Measurements from ENCODE around the gene TP53TG3B. TPM values are rescaled to one million over a fixed set of nuclear protein-coding genes. Genes with fewer than 3 reads are reported as not detected.
"Not testable (repeated sequence)": the region's sequence is repeated elsewhere in the genome, so short reads cannot be mapped to it uniquely, and the experiment has no call there.

TP53TG3B gene, protein sequence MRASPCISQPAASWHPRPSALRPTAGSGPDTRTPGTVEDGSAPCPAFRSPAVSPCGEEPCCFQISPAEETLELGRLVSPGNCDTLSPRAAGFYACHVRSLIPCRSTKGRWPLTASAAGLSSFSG
- not detected for total RNA-seq
- long read RNA-seq, result 0 reads

DNA sequence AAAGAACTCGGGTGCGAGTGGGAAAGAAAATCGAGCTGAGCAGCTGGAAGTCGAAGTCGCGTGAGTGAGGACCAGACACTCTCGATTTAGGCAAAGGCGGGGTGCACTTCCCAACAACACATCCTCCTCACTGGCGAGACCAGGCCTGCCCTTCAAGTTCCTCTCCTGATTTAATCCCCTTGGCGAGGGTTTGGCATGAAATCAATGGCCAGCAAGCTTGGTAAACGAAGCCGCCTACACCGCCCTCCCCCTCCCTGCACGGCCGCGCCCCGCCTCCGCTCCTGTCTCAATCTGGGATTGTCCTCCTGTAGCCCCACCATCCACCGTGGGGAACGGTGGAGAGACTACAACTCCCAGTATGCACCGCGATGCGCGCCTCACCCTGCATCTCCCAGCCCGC lies at the start of gene TP53TG3B:
Gene TP53TG3B (plus strand): TSS at position 301 of the 400 bp plus-strand sequence. CDS start 68 bp downstream, at position 369.
- DNase-seq (ENCODE audit: missing footprints); intact Hi-C loops (cut with DNase I); ATAC-seq: not testable (repeated sequence)

DNA sequence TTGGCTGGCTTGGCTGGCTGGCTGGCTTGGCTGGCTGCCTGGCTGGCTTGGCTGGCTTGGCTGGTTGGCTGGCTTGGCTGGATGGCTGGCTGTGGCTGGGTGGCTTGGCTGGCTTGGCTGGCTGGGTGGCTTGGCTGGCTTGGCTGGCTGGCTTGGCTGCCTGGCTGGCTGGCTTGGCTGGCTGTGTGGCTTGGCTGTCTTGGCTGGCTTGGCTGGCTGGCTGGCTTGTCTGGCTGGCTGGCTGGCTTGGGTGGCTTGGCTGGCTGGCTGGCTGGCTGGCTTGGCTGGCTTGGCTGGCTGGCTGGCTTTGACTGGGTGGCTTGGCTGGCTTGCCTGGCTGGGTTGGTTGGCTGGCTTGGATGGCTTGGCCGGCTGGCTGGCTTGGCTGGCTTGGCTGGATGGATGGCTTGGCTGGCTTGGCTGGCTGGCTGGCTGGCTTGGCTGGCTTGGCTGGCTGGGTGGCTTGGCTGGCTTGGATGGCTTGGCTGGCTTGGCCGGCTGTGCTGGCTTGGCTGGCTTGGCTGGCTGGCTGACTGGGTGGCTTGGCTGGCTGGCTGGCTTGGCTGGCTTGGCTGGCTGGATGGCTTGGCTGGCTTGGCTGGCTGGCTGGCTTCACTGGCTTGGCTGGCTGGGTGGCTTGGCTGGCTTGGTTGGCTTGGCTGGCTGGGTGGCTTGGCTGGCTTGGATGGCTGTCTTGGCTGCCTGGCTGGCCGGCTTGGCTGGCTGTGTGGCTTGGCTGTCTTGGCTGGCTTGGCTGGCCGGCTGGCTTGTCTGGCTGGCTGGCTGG lies 24.2 kb upstream of the TP53TG3B start:
- ATAC-seq; intact Hi-C loops (cut with DNase I): not testable (repeated sequence)
- peak; percentile 87 for DNase-seq (ENCODE audit: missing footprints)

DNA sequence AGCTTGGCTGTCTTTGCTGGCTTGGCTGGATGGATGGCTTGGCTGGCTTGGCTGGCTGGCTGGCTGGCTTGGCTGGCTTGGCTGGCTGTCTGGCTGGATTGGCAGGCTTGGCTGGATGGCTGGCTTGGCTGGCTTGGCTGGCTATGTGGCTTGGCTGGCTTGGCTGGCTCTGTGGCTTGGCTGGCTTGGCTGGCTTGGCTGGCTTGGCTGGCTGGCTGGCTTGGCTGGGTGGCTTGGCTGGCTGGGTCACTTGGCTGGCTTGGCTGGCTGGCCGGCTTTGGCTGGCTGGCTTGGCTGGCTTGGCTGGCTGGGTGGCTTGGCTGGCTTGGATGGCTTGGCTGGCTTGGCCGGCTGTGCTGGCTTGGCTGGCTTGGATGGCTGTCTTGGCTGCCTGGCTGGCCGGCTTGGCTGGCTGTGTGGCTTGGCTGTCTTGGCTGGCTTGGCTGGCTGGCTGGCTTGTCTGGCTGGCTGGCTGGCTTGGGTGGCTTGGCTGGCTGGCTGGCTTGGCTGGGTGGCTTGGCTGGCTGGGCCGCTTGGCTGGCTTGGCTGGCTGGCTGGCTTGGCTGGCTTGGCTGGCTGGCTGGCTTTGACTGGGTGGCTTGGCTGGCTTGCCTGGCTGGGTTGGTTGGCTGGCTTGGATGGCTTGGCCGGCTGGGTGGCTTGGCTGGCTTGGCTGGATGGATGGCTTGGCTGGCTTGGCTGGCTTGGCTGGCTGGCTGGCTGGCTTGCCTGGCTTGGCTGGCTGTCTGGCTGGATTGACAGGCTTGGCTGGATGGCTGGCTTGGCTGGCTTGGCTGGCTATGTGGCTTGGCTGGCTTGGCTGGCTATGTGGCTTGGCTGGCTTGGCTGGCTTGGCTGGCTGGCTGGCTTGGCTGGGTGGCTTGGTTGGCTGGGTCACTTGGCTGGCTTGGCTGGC lies 22.8 kb upstream of the TP53TG3B start:
- intact Hi-C loops (cut with DNase I); ATAC-seq: not testable (repeated sequence)
- peak; percentile 88 for DNase-seq (ENCODE audit: missing footprints)

DNA sequence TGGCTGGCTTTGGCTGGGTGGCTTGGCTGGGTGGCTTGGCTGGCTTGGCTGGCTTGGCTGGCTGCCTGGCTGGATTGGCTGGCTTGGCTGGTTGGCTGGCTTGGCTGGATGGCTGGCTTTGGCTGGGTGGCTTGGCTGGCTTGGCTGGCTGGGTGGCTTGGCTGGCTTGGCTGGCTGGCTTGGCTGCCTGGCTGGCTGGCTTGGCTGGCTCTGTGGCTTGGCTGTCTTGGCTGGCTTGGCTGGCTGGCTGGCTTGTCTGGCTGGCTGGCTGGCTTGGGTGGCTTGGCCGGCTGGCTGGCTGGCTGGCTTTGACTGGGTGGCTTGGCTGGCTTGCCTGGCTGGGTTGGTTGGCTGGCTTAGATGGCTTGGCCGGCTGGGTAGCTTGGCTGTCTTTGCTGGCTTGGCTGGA lies 22.1 kb upstream of the TP53TG3B start:
- intact Hi-C loops (cut with DNase I); ATAC-seq: not testable (repeated sequence)
- DNase-seq (ENCODE audit: missing footprints), result peak; percentile 82

DNA sequence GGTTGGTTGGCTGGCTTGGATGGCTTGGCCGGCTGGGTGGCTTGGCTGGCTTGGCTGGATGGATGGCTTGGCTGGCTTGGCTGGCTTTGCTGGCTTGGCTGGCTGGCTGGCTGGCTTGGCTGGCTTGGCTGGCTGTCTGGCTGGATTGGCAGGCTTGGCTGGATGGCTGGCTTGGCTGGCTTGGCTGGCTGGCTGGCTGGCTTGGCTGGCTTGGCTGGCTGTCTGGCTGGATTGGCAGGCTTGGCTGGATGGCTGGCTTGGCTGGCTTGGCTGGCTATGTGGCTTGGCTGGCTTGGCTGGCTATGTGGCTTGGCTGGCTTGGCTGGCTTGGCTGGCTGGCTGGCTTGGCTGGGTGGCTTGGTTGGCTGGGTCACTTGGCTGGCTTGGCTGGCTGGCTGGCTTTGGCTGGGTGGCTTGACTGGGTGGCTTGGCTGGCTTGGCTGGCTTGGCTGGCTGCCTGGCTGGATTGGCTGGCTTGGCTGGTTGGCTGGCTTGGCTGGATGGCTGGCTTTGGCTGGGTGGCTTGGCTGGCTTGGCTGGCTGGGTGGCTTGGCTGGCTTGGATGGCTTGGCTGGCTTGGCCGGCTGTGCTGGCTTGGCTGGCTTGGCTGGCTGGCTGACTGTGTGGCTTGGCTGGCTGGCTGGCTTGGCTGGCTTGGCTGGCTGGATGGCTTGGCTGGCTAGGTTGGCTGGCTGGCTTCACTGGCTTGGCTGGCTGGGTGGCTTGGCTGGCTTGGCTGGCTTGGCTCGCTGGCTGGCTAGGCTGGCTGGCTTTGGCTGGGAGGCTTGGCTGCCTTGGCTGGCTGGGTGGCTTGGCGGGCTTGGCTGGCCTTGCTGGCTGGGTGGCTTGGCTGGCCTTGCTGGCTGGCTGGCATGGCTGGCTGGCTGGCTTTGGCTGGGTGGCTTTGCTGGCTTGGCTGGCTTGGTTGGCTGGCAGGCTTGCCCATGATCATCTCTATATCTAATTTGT lies 21.3 kb upstream of the TP53TG3B start:
- peak; percentile 88 for DNase-seq (ENCODE audit: missing footprints)

More for the DNA sequence above, 21.3 kb upstream of the TP53TG3B start:
- peak; percentile 62 for ATAC-seq
- intact Hi-C loops (cut with DNase I), result not testable (repeated sequence)

Other genes with a start within 250 kb of the TP53TG3B start
- 0.46 TPM for gene TP53TG3C, start 166.6 kb upstream of the TP53TG3B start, total RNA-seq
- gene TP53TG3E, start 56.5 kb upstream of the TP53TG3B start, total RNA-seq, result not detected
- not detected for gene TP53TG3F, start 98.8 kb downstream of the TP53TG3B start, total RNA-seq

Measured in Right ventricle myocardium inferior (tissue), 1 donor.